DMS 273 (cell line): ENCODE measurements around the gene PTGS1.
"Not testable (repeated sequence)": the region's sequence is repeated elsewhere in the genome, so short reads cannot be mapped to it uniquely, and the experiment has no call there.

Experiments
- DNase-seq: peaks from one replicate; lab custom pipeline; 2025; ENCODE audit not compliant: unreplicated experiment; lab: John Stamatoyannopoulos, UW

The PTGS1 gene

GRCh38 chr9:122370869-122371755, at the start of gene PTGS1:
TSS of gene PTGS1 (plus strand) at chr9:122371024. CDS start at chr9:122371085, 61 bp downstream.
- DNase-seq, result peak; percentile 76

DNA sequence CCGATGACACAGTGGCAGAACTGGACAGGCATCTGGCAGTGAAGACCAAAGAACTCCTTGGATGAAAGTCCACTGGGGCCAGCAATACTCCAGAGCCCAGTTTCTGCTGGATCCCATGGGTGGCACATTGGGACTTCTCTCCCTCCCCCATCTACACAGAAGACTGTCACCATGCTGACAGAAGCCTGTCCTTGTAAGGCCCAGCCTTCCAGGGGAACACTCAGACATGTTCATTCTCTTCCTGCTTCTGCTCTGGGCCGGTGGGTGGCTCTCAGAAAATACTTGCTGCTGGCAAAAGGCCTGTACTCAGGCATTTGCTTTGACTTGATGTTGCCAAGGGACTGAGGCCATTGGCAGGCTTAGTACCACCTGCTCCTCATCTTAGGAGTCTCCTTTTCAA, 48.3 kb upstream of the PTGS1 start:
- no peak for DNase-seq

- not testable (repeated sequence) for DNase-seq
These were observed 46.2 kb upstream of the PTGS1 start for GRCh38 chr9:122324665-122325064.

DNA sequence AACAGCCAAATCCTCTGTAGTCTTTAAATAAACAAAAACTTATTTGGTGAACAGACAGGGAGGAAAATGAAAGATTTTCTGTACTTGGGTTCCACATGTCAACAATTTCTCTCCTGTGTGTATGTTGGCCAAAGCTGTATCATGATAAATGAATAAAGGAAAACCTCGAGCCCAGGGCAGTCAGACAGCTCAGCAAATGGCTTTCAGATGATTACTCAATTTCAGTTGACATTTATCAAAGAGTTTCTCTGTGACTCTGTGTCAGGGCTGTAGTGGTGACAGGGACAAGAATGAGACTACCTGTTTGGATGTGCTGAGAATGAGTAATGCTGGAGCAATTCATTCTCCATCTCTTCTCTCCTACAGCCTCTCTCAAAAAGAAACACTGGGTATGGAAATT, 45.7 kb upstream of the PTGS1 start:
- DNase-seq, result no peak

GRCh38 chr9:122327175-122327574, 43.6 kb upstream of the PTGS1 start:
- no peak for DNase-seq

DNA sequence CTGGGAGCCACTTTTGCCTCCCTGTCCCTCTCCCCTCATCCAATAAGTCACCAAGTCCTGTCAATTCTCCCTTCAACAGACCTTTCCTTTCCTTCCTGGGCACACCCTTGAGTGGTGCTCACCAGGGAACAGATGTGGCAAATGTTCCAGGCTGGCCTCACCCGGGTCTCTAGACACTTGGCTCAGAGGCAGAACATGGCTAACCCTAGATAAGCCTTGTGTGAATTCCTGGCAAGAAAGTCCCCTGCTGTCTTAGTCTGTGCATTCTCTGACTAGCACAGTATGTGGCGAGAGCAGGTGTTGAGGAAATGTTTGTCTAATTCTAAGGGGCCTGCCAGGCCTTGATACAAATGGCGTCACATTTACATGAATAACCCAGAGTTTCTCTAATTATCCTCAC, 41.2 kb upstream of the PTGS1 start:
- DNase-seq, result no peak

DNA sequence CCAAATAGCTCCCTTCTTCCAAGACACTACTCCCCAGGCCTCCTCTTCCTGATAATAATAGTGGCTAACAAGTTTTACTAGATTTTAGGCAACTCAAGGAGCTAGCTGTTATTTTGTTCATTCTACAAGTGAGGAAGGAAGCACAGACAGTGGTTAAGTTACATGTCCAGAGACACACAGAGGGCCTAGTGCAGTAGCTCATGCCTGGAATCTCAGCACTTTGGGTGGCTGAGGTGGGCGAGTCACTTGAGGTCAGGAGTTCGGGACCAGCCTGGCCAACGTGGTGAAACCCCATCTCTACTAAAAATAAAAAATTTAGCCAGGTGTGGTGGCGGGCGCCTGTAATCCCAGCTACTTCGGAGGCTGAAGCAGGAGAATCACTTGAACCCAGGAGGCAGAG, 40.4 kb upstream of the PTGS1 start:
- DNase-seq, result not testable (repeated sequence)

DNA sequence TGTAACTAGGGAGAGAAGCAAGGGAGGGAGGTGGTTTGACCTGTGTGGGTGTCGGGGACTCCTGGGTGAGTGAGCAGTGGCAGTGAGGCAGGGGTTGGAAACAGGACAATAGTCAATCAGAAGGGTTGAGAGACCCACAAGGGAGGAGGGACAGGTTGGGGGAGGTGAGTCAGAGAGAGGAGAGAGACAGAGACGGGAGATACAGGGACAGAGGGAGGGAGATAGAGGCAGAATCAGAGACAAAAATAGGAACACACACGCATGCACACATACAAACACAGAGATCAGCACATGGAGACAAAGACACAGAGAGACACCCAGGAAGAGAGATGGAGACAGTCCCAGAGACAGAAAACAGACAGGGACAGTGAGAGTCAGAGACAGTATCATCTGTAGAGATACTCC, 39.3 kb upstream of the PTGS1 start:
- DNase-seq, result no peak

- DNase-seq, result peak; percentile 29
These were observed 38.7 kb upstream of the PTGS1 start for GRCh38 chr9:122332083-122332482.

GRCh38 chr9:122332644-122333043, 38.2 kb upstream of the PTGS1 start:
- DNase-seq, result no peak

GRCh38 chr9:122333169-122333808, 37.5 kb upstream of the PTGS1 start:
- DNase-seq, result no peak

DNA sequence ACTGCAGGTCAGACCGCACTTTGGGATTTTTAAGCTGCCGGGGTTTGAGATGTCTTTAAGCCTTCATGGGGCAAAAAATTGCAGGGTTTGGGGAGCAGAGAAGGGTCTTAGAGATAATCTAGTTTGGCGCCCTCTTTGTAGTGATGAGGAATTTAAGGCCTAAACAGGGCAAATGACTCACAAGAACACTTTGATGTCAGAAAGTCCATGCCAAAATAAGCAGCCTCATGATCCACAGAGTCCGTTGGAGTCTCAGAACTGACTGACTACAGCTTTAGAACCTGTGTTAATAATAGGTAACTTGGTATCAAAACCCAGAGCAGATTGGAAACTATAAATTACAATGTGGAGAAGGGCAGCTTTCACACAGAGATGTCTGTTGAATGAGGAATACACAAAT, 35.9 kb upstream of the PTGS1 start:
- no peak for DNase-seq

DNA sequence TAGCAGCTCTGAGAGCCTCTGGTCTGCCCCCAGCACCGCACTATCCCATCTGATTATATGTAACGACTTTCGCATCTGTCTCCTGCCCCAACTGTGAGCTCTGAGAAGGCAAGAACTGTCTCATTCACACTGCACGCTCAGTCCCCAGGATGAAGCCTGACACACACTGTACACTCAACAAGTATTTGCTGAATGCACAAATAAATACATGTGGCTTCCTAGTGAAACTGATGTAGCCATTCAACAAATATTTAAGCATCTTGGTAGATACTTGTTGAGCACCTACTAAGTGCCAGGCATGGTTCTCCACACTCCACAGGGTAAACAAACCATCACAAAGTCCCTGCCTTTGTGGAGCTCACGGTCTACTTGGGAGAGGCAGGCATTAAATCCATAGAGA, 34.6 kb upstream of the PTGS1 start:
- DNase-seq, result no peak

GRCh38 chr9:122336866-122337555, 33.8 kb upstream of the PTGS1 start:
- no peak for DNase-seq

DNA sequence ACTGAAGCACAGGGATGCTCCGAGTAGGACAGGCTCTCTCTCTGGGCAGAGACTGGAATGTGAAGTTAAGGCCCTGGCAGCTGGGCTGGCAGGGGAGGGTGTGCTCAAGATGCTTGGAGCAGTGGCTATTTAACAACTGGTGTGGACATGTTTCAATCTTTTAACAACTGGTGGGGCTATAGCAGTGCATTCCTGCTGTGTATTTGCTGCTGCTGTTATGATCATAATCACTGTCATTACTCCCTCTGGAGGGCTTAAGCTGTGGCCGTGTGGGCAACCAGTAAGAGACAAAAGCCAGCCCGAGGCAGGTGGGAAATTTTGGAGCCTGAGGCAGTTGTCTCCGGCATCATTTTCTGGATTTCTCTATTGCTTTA, 33.3 kb upstream of the PTGS1 start:
- DNase-seq, result peak; percentile 26

DNA sequence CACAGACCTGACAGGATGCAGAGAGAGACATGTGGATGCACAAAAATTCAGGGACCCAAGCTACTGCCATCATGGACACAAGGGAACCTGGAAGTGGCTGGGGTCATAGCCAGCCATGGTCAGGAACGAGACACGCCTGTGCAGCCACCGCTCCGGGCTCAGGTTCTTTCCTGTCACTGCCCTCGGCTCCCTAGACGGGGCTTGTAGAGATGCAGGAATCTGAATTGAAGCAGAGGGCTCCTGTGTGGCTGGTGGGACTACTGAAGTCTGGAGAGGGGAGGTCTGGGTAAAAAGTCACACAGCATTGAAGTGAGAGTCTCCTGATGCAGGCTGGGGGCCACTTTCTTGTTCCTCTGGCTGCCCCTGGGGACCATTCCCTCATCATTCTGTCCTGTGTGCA, 32.3 kb upstream of the PTGS1 start:
- DNase-seq, result no peak

DNA sequence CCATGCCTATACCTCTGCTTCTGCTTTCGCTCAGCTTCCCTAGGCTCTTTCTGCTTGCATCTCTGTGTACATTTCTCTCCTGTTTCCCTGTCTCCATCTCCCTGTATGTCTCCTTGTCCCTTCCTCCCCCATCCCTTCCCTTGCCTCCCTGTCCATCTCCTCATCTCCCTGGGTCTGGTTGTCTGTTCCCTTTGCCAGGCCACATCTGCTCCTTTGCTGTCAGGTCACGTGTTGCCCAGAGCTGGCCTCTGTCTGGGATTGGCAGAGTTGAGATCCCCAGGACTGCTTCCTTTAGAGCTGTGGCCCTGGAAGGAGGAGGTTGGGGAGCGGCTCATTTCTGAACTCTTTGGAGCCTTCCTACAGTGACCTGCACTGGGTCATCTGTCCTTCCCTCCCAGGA, 31.8 kb upstream of the PTGS1 start:
- DNase-seq, result no peak

DNA sequence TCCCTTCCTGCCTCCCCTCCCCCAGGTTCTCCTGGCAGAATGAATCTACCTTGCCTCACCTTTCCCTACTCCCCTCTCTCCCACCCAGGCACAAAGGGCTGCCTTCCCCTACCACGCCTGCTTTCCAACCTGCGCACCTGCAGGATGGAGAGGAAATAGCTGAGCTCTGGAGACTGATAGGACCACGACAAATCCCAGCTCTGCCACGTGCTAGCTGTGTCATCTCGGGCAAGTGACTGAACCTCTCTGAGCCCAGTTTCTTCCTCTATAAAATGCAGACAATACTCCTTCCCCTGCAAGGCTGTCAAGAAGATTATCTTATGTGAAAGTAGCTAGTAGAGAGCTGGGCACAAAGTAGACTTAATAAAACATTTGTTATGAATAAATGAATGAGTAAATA, 31.2 kb upstream of the PTGS1 start:
- DNase-seq, result no peak

GRCh38 chr9:122340161-122340560, 30.7 kb upstream of the PTGS1 start:
- no peak for DNase-seq

DNA sequence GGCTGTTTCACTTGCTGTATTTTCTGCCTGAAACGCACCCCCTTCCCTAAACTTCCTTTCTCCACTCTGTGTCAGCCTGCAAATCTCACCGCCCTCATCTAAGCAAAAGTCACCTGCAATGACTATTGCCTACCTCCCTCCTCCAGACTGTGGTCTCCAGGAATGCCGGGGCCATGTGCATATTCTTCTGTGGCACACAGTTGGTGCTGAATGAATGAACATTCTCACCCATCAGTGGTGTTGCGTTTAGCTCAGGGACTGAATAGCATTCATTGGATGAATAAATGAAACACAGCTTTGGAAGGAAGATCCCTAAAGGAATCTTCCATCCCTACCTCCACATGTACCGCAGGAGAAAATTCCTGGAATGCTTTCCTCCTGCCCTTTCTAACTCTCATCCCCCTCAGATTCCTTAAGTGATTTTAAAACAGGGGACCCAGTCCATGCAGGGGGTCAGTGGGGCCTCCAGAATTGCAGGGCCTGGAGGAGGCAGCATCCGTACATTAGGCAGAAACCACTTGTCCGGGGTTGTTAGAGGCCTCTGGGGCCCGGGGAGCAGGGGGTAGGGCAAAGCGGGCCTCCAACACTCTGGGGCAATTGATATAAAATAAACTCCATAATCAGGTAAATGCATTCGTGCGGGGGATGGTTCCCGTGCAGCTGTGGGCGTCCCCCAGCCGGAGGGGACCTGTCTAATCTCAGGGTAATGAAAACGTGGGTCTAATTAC, 28.3 kb upstream of the PTGS1 start:
- DNase-seq, result no peak
